B cell (primary cell): ENCODE data around the gene DHRS7. TPM values are rescaled to one million over a fixed set of nuclear protein-coding genes. Genes with fewer than 3 reads are reported as not detected.

Experiments used
- ATAC-seq: fragments of 200-7000 bp; cut with Tn5 transposase; one replicate; pipeline ENCODE4 v1.10.0; 2021; ENCODE audit warnings: low read depth, mild to moderate bottlenecking, moderate number of reproducible peaks, moderate library complexity
- CTCF ChIA-PET: fragments of 350-600 bp; sonication (Branson Sonifier 250); formaldehyde crosslinking; loops from one replicate; lab custom pipeline; 2021; ENCODE audit warnings: antibody characterized with exemption, inconsistent platforms; lab: Charles Lee
- POLR2A ChIA-PET: fragments of 350-600 bp; sonication (Branson Sonifier 250); formaldehyde crosslinking; loops from one replicate; lab custom pipeline; 2021; ENCODE audit warnings: antibody characterized with exemption; lab: Charles Lee
- DNase-seq: peaks from one replicate; pipeline ENCODE4 v3.0.0; 2013
- H2AFZ ChIP-seq: 2 replicates; pipeline ENCODE4 v1.6.1; 2012; ENCODE audit warnings: mild to moderate bottlenecking, low read depth, low read length; ENCODE audit not compliant: insufficient read depth, poor library complexity, severe bottlenecking
- H3K27ac ChIP-seq, 2 donors: 1 replicate in 1 of 2; 2 replicates in 1 of 2; pipeline ENCODE4 v1.5.1; 2012 to 2013; ENCODE audit warnings: low read length in 2 of 2, mild to moderate bottlenecking in 2 of 2, moderate library complexity in 1 of 2
- H3K27me3 ChIP-seq, 4 experiments: fragments of 200-600 bp in 1 of 4; sonication (generic) in 1 of 4; replicated peaks in 1 of 4; 1 replicate in 2 of 4; 2 replicates in 2 of 4; pipeline versions ENCODE4 v1.6.1 to v1.7.0; 2013 to 2016; ENCODE audit warnings: low read length in 3 of 4, mild to moderate bottlenecking in 2 of 4, mixed read lengths in 1 of 4, moderate library complexity in 1 of 4; ENCODE audit not compliant: insufficient read depth in 4 of 4, control insufficient read depth in 3 of 4; ENCODE audit errors: control extremely low read depth in 1 of 4
- H3K36me3 ChIP-seq, 2 experiments: replicated peaks in 1 of 2; 1 replicate in 1 of 2; 2 replicates in 1 of 2; pipeline versions ENCODE4 v1.6.1 to v1.7.1; 2013; ENCODE audit warnings: low read length in 1 of 2; ENCODE audit not compliant: insufficient read depth in 2 of 2, control insufficient read depth in 1 of 2; ENCODE audit errors: control extremely low read depth in 1 of 2, extremely low read depth in 1 of 2
- H3K4me1 ChIP-seq, 2 donors: fragments of 200-600 bp in 1 of 2; sonication (generic) in 1 of 2; 1 replicate in 1 of 2; 2 replicates in 1 of 2; pipeline versions ENCODE4 v1.5.1 to v1.6.1; 2013 to 2017; ENCODE audit warnings: low read length in 2 of 2; ENCODE audit not compliant: control insufficient read depth in 2 of 2, insufficient read depth in 2 of 2
- H3K4me2 ChIP-seq: replicated peaks from 2 replicates; pipeline ENCODE3; 2012; ENCODE audit warnings: mild to moderate bottlenecking, low read depth, low read length; ENCODE audit not compliant: poor library complexity, severe bottlenecking
- H3K4me3 ChIP-seq, 5 experiments: fragments of 200-600 bp in 1 of 5; sonication (generic) in 1 of 5; 1 replicate in 3 of 5; 2 replicates in 2 of 5; pipeline versions ENCODE4 v1.5.1 to v1.7.0; 2011 to 2016; ENCODE audit warnings: low read length in 4 of 5, mild to moderate bottlenecking in 4 of 5, low read depth in 2 of 5, control low read depth in 1 of 5, moderate library complexity in 1 of 5; ENCODE audit not compliant: insufficient read depth in 1 of 5; ENCODE audit errors: control extremely low read depth in 1 of 5, extremely low read depth in 1 of 5
- H3K79me2 ChIP-seq: fragments of 200-600 bp; sonication (generic); one replicate; pipeline ENCODE4 v1.6.0; 2016; ENCODE audit warnings: low read length; ENCODE audit not compliant: control insufficient read depth, insufficient read depth
- H3K9ac ChIP-seq: fragments of 200-600 bp; sonication (generic); 2 replicates; pipeline ENCODE4 v1.6.1; 2017; ENCODE audit warnings: mild to moderate bottlenecking, low read length, moderate library complexity
- H3K9me3 ChIP-seq, 3 donors: one replicate each; pipeline versions ENCODE4 v1.6.1 to v1.7.1; 2013; ENCODE audit warnings: low read length in 2 of 3; ENCODE audit not compliant: control insufficient read depth in 2 of 3, insufficient read depth in 1 of 3; ENCODE audit errors: control extremely low read depth in 1 of 3
- H4K20me1 ChIP-seq: 2 replicates; pipeline ENCODE4 v1.6.0; 2012; ENCODE audit warnings: mild to moderate bottlenecking, low read length; ENCODE audit not compliant: insufficient read depth, control insufficient read depth, poor library complexity, severe bottlenecking
- H3K27ac Mint-ChIP-seq: one replicate; pipeline ENCODE4 v1.8.0; 2021; ENCODE audit warnings: mixed read lengths
- H3K27me3 Mint-ChIP-seq: one replicate; pipeline ENCODE4 v1.8.0; 2021; ENCODE audit warnings: mixed read lengths
- H3K4me1 Mint-ChIP-seq: one replicate; pipeline ENCODE4 v1.8.0; 2021; ENCODE audit warnings: mixed read lengths
- H3K4me3 Mint-ChIP-seq: one replicate; pipeline ENCODE4 v1.8.0; 2021; ENCODE audit warnings: mixed read lengths
- H3K9me3 Mint-ChIP-seq: one replicate; pipeline ENCODE4 v1.8.0; 2022; ENCODE audit warnings: mixed read lengths; ENCODE audit not compliant: insufficient read depth
- CTCF ChIP-seq: fragments of 200-600 bp; IDR thresholded peaks from one replicate; pipeline ENCODE4 v1.8.0; 2022; ENCODE audit warnings: antibody characterized with exemption, mild to moderate bottlenecking
- EZH2 ChIP-seq: IDR thresholded peaks from 2 replicates; pipeline ENCODE4 v1.6.1; 2012; ENCODE audit warnings: borderline replicate concordance, low read depth, mild to moderate bottlenecking, moderate library complexity, low read length; ENCODE audit not compliant: insufficient read depth, poor library complexity, severe bottlenecking
- WGBS: methylation state at CpG from one replicate; pipeline ENCODE4 v1.1.5; 2013; ENCODE audit warnings: missing lambda C conversion rate; ENCODE audit not compliant: insufficient coverage; 5-methylcytosine and 5-hydroxymethylcytosine counted together
- intact Hi-C: fragments of 100-400 bp; cut with micrococcal nuclease; formaldehyde crosslinking; loops from one replicate; pipeline ENCODE4 v1.10.0; 2022
- polyA plus RNA-seq: library from polyadenylated mRNA; depleted of rRNA; stranded (reverse); fragments of >200 nt; gene quantifications from 2 replicates; pipeline ENCODE4 v1.2.3, GENCODE V29; 2012
- total RNA-seq, 2 donors: library from RNA; stranded (reverse); fragments of 120-200 nt in 1 of 2; gene quantifications; 1 replicate in 1 of 2; 2 replicates in 1 of 2; pipeline versions ENCODE4 v1.2.3 to v1.2.4, GENCODE V29; 2013 to 2022

Gene DHRS7
- total and polyA plus RNA-seq, 2 donors (not counting 1 experiment from before 2014, with no cell fraction given) = 25.0 to 47.5 TPM

- Mint-ChIP-seq H3K4me1 (peaks cover 18% of the 10 kb centered on the region), H3K4me3 (no peak overlapping the region), H3K27me3 (no peaks in the 10 kb centered on the region), H3K9me3 (peaks cover 3% of the 10 kb centered on the region), H3K27ac (no peak overlapping the region)
- TF ChIP-seq CTCF = no peak
- TF ChIP-seq EZH2 = no peak
- Histone ChIP-seq H3K27ac (no peak overlapping the region), H3K36me3 (peaks cover 0 to 2% of the 10 kb centered on the region in 2 experiments), H3K79me2 (peaks cover 34% of the 10 kb centered on the region), H3K4me1 (no peaks in the 10 kb centered on the region), H3K9me3 (peaks cover 2 to 5% (median 2%) of the 10 kb centered on the region in 3 donors), H4K20me1 (no peaks in the 10 kb centered on the region), H3K27me3 (no peaks in the 10 kb centered on the region), H3K4me3 (no peak overlapping the region), H3K4me2 (no peak overlapping the region), H2AFZ (no peak overlapping the region), H3K9ac (no peak overlapping the region)
- POLR2A ChIA-PET = no interaction called here
- intact Hi-C loops = no loop called here
- 100% methylated on average over 1 of the region's 4 CpGs for WGBS
- CTCF ChIA-PET = no interaction called here
- ATAC-seq = no peak
- DNase-seq = no peak
These were observed 57.7 kb downstream of the DHRS7 start for GRCh38 chr14:60107477-60107876.

GRCh38 chr14:60106339-60106738, 58.9 kb downstream of the DHRS7 start:
- Histone ChIP-seq H3K27me3 (no peaks in the 10 kb centered on the region), H3K79me2 (peaks cover 34% of the 10 kb centered on the region), H3K27ac (no peak overlapping the region), H2AFZ (no peak overlapping the region), H4K20me1 (no peaks in the 10 kb centered on the region), H3K9ac (no peak overlapping the region), H3K4me3 (no peak overlapping the region), H3K4me2 (no peak overlapping the region), H3K9me3 (peaks cover 2 to 5% (median 2%) of the 10 kb centered on the region in 3 donors), H3K36me3 (peaks cover 0 to 2% of the 10 kb centered on the region in 2 experiments), H3K4me1 (no peaks in the 10 kb centered on the region)
- CTCF ChIA-PET = no interaction called here
- intact Hi-C loops = no loop called here
- Mint-ChIP-seq H3K4me1 (peaks cover 23% of the 10 kb centered on the region), H3K27me3 (no peaks in the 10 kb centered on the region), H3K9me3 (peaks cover 3% of the 10 kb centered on the region), H3K27ac (no peak overlapping the region), H3K4me3 (no peak overlapping the region)
- DNase-seq = peak; percentile 17
- no peak for TF ChIP-seq EZH2
- no peak for TF ChIP-seq CTCF
- WGBS = 40% methylated on average over 1 of the region's 2 CpGs
- POLR2A ChIA-PET = no interaction called here
- ATAC-seq = no peak
